Peyer's patch (tissue), 4 donors: ENCODE results near the gene ELF1.
A peak's percentile ranks its signal among the peaks of the same experiment; 100 is the strongest.

ENCODE experiments used
- POLR2A ChIP-seq, 2 donors: fragments of 450-650 bp; IDR thresholded peaks; one replicate each; pipeline ENCODE4 v1.5.1; 2017; ENCODE audit warnings: antibody characterized with exemption in 2 of 2, mild to moderate bottlenecking in 2 of 2, moderate library complexity in 2 of 2
- TF ChIP-seq, protein P1 (sequence below), 6 experiments: fragments of 450-650 bp in 4 of 6; fragments of 200-600 bp in 2 of 6; sonication (generic) in 1 of 6; IDR thresholded peaks; one replicate each; pipeline ENCODE4 v1.5.1; 2017 to 2019; ENCODE audit warnings: antibody characterized with exemption in 6 of 6, mild to moderate bottlenecking in 3 of 6, moderate library complexity in 1 of 6

DNA sequence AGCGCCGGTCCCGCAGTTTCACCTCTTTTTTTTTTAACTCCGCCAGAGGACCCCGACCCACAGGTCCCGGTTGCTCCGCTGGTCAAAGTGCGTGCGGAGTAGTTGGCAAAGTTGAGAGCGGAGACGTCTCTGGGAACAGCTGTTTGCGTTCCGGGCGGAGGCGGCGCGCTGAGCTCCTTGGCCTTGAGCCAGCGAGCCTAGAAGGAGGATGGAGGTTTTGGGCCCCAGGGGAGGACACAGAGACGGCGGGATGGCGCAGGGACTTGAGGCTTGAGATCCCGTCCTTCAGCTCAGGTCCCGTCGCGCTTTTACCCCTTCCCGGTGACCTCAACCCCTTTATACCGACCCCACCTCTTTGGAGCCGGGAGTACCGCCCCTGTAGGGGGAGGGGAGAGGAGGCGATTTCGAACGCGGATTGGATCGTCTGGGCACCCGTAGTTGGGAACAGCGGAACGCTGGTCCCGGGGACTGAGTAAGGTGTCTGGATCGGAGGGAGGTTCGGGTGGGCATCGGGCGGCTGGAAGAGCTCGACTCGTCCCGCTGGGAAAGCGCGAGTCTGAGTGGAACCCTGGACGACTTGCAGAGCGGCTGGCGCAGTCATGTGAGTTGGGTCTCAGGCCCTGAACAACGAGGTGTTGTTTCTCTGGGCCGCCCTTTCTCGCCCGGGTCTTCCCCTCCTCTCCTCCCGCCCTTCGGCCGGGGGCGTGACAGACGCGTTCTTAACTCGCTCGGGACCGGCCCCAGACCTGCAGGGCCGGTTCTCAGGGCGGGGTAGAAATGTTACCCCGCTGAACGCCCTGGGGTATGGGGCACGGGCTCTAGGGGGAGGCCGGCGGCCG, 42.2 kb upstream of the ELF1 start, which contains the start of gene WBP4:
- TF ChIP-seq, protein P1, sequence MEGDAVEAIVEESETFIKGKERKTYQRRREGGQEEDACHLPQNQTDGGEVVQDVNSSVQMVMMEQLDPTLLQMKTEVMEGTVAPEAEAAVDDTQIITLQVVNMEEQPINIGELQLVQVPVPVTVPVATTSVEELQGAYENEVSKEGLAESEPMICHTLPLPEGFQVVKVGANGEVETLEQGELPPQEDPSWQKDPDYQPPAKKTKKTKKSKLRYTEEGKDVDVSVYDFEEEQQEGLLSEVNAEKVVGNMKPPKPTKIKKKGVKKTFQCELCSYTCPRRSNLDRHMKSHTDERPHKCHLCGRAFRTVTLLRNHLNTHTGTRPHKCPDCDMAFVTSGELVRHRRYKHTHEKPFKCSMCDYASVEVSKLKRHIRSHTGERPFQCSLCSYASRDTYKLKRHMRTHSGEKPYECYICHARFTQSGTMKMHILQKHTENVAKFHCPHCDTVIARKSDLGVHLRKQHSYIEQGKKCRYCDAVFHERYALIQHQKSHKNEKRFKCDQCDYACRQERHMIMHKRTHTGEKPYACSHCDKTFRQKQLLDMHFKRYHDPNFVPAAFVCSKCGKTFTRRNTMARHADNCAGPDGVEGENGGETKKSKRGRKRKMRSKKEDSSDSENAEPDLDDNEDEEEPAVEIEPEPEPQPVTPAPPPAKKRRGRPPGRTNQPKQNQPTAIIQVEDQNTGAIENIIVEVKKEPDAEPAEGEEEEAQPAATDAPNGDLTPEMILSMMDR (IDR thresholded peaks at IDR 0.05): peak in 1 of 6 experiments; percentile 8
- peak; percentile 65 to 81 for TF ChIP-seq POLR2A (IDR thresholded peaks at IDR 0.05)
